D341Med (cell line): ENCODE data around the gene RPA3.

Experiments used
- DNase-seq: peaks from one replicate; pipeline ENCODE4 v3.0.0; 2012; ENCODE audit warnings: low spot score

RPA3 gene

DNA sequence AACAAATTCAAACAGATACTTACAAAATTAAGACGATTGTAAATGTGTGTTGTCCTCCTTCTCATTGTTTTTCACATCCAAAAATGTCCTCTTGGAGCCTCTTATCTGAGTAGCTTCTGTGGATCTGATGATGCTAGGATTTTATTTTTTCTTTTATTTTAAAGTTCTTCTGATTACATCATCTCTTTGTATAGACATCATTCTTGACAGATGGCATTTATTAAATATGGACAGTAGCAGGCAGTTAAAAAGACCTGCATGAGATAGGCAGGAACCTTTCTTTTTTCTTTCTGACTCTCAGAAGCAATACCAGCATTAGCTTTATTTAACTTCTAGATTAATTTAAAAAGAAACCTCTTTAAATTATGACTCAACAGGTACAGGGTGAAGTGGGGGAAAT, at the start of gene RPA3:
Gene RPA3, minus strand, starts transcription at position 116 of the 400 bp plus-strand sequence. CDS start 78,189 bp downstream, outside the sequence.
- DNase-seq, result no peak

DNA sequence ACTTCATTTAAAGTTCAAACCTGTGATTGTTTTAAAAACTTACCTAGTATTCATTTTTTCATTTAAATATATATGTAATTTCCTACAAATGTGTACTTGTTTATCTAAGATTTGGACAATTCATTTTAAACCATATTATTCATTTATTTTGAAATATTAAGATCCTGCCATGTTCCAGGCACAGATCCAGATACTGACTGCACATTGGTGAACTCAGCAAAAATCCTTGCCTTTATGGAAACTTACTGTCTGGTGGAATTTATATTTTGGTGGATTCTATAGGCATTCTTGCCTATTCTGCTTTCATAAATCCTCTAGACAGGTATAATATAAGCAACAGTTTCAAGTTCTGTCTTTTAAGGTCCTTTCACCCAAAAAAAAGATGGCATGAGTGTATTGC, 48.3 kb upstream of the RPA3 start:
- DNase-seq, result no peak

- DNase-seq, result no peak
These were observed 47.0 kb upstream of the RPA3 start for GRCh38 chr7:7765422-7765821.

DNA sequence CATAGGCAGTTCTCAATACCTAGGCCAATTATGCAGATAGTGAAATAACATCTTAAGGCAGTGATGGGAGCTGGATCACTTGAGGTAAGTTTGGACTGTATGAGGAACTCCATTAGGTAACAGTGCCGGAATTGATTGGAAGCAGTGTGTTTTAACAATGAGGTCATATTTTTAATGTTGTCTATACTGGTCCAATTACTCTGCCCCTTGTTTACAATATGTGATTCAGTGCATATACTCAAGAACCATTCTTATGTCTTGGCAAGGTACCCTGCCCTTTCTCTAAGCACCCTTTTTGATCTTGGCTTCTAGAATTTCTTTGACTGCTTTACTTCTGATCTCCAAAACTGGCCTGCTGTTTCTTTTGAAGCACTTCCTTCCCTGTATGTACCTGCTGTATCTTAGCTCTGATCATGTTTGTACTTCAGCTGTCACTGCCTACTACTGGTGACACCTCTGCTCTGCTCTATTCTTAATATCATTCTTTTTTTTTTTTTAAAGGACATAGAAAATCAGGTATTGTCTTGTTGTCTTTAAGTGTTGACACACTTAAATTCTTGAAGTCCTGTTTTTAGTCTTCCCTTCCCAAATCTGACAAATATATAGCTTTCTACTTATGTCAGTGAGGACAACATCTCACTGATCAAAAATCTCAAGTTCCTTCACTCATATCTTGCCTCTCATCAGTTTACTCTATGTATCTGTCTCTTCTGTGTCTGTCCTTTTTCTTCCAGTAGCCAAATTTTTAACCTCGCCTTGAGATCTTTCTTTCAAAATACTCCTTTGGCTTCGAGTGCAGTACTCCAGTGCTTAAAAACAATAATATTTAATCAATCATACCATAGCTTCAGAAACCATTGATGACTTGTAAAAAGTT, 46.4 kb upstream of the RPA3 start:
- no peak for DNase-seq

DNA sequence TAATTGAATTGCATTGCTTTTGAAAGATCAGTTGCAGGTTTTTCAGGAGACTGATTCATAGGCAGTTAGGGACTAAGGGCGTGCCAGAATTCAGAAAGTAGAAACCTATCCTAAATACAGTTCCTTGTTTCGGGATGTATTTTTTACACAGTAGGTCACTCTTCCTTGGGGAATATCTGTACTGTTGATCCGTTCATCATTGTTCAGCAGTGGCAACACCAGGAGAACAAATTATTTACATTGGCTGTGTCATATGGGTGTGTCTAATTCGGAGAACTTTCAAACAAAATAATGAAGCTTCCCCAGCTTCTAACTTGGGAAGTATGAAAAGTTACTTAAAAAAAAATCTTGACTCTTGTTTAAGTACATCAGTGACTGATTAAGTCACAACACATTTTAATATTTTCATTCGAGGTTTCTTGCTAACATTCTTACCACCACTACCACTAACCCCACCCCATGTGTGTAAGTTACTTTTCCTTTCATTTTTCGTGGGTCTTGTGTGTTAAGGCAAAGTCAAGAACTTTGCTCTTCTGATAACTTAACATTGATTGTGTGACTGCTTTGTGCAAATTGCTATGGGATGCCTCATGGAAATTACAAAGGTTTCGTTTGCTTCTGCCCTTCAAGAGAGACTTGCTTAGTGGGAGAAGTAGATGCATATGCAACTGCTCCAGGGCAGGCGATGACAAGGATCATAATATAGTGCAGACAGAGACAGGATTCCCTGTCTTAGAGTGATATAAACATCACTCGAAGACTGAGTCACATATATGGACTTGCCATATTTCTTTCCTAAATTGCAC, 43.8 kb upstream of the RPA3 start:
- no peak for DNase-seq

DNA sequence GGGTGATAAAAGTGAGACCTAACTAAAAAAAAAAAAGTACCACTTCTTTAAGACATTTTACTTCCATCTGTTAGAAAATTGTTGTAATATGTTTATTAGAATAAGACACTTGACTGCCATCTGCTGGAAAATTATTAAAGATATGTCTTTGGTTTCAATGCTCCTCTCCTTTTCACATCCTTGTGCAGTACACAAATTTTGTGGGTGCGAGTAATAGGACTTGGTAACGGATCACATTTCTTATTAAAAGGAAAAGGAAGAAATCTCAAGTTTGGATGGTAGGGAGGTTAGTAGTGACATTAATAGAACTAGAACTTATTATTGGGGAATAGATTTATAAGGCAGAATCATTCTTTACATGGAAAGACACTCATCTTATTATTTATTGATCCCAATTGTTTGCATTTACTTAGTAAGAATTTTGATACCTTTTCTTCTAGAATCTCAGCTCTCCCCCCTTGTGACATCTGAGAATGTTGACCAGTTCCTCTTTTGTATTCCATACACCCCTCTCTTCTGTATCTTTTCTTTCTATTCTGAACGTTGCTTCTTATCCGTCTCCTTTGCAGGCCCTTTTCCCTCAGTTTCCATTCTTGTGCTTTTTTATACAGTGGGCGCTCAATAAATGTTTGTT, 43.0 kb upstream of the RPA3 start:
- no peak for DNase-seq

- DNase-seq, result no peak
These were observed 39.2 kb upstream of the RPA3 start for GRCh38 chr7:7757576-7757975.

- no peak for DNase-seq
These were observed 38.2 kb upstream of the RPA3 start for GRCh38 chr7:7756577-7756976.

- DNase-seq, result no peak
These were observed 33.1 kb upstream of the RPA3 start for GRCh38 chr7:7751243-7752092.

DNA sequence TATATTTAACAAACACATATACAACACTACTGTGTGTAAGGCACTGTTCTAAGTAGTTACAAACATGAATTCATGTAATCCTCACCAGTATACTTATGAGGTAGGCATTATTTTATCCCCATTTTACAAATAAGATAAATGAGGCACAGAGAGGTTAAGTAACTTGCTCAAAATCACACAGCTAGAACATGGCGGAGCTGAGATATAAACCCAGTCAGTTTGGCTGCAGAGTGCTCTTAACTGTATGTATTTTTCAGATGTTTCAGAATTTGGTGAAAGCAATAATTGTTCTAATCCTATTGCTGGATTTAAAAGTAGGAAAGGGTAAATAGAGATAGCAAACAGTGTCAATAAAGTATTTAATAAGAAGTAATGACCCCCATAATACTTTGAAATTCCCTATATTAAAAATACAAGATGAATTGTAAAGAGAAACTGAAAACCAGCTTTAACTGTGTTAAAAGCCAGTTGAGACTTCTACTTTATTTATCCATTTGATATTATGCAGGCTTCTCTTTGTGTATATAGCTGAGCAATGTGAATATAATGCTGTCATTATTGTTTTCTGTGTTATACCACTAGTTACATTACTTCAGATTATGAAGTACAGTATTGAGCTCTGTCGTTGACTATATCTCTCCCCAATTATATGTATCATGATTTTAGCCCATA, 32.3 kb upstream of the RPA3 start:
- DNase-seq, result no peak

DNA sequence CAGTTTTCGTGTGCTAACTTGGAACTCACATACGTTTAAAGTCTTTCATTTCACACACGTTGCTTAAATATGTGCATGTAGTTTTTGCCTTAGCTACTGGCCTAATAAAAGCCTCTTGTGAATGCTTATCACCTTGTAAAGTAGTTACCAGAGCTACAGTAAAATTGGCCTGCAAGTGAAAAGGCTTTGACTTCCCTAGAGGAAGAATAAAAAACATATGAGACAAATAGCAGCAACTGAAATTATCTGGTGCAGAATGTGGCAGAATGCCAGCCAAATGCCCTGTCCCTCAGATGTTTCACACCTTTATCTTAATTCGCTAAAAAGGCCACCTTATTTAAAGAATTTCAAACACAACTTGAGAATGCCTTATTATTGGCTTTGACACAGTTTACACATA, 28.1 kb upstream of the RPA3 start:
- DNase-seq, result no peak

DNA sequence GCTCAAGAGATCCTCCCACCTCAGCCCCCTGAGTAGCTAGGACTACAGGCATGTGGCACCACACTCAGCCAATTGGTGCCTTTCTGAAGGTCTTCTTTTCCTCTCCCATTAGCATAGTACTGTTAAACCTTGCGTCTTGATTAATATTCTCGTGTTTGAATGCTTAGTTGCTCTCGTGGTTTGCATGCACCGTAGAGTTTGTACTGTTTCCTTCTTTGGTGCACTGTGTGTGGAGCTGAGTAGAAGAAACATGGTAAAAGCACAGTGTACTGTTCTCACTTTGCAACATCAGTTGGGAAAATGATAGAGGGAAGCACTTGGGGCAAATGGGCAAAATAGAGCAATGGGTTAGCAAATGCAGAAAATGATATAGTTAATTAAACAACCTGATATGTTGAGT, 27.6 kb upstream of the RPA3 start:
- DNase-seq, result no peak

DNA sequence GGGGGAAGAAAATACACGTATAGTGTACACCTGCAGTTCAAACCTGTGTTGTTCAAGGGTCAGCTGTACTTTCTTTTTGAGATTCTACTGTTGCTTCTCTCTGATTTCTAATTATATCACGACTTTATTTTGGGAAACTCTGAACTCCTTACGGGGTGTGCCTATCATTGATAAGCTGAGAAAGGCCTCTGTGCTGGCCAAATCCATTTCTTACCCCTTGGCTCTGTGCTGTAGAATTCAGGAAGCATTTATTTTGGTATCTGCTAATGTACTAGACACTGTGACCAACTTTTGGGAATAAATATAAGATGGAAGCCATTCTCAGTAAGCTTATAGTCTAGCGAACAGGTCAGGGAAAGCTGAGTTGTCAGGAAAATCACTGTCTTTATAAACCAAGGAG, 26.9 kb upstream of the RPA3 start:
- no peak for DNase-seq

DNA sequence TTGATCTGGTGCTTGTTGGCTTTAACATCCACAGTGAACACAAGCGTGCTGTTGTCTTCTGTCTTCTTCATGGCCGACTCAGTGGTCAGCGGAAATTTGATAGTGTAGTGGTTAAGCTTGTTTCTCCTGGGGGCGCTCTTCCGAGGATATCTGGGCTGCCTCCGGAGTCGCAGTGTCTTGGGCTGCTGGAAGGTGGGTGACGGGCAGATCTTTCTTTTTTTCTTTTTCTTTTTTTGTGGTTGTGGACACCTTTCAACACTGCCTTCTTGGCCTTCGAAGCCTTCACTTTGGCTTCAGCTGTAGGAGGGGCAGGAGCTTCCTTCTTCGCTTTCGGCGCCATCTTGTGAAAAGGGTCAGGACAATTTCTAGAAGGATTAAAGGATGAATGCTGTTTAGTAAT, 23.8 kb upstream of the RPA3 start:
- DNase-seq, result no peak

DNA sequence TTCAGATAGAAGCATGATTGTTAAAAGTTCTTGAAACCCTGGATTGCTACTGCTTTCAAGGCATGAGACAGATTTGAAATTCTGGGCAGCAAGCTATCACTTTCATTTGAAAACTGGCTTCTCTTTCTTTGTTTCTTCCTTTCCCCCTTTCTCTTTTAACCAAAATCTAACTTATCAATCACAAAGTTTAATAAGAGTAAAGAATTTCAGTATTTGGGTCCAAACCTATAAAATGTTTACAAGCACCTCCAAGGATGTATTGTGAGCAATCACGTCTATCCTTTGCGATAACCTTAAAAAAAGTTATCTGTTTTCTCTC, 21.6 kb upstream of the RPA3 start:
- no peak for DNase-seq

- DNase-seq, result no peak
These were observed 21.0 kb upstream of the RPA3 start for GRCh38 chr7:7739204-7740036.

- DNase-seq, result no peak
These were observed 20.2 kb upstream of the RPA3 start for GRCh38 chr7:7738622-7739021.

GRCh38 chr7:7738177-7738576, 19.8 kb upstream of the RPA3 start:
- DNase-seq, result no peak

DNA sequence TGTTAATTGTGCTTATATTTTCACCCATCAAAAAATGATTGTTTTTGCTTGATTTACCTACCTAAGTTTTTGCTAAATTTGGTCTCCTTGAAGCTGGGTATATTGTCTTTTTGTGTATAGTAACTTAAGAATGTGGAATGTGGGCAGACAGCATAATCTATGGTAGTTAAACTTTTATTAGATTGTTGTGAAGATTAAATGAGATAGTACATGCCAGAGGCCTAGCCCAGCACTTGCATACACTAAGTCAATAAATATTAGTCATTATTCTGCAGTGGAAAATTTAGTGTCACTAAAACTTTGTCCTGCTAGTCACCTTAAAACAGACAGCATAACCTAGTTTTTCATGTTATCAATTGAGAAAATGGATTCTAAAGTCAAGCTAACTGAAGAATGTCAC, 19.3 kb upstream of the RPA3 start:
- DNase-seq, result no peak

DNA sequence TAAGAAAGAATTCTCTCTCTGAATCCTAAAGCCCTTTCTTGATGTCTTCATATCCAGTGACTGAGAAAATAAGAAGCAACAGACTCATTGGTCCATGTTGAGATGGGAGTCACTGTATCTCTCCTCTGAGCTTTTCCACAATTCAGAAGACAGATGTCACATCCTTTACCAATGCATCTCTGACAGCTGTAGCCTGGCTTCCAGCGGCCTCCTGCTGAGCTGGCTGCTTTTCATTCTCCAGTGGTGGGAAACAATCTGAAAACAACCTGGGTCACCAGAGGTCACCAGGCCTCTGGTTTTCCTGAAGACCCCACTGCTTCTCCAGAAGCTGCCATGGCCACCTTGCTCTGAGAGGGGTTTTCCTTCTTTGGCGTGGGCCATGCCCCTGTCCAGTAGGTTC, 18.3 kb upstream of the RPA3 start:
- DNase-seq, result no peak
